Activated CD8-positive, alpha-beta T cell treated with anti-CD3 and anti-CD28 coated beads for 36 hours (primary cell): ENCODE measurements around the gene FBN3. TPM values are rescaled to one million over a fixed set of nuclear protein-coding genes. Genes with fewer than 3 reads are reported as not detected.

Experiments
- ATAC-seq: fragments of 200-7000 bp; cut with Tn5 transposase; one replicate; pipeline ENCODE4 v1.10.0; 2021; ENCODE audit warnings: mild to moderate bottlenecking, moderate library complexity
- CTCF ChIA-PET: fragments of 350-600 bp; sonication (Branson Sonifier 250); formaldehyde crosslinking; loops from one replicate; lab custom pipeline; 2021; ENCODE audit warnings: antibody characterized with exemption; lab: Charles Lee
- POLR2A ChIA-PET: fragments of 350-600 bp; sonication (Branson Sonifier 250); formaldehyde crosslinking; loops from one replicate; lab custom pipeline; 2021; ENCODE audit warnings: antibody characterized with exemption; lab: Charles Lee
- DNase-seq: peaks from one replicate; pipeline ENCODE4 v3.0.0-alpha.2; 2020
- H3K27ac Mint-ChIP-seq: one replicate; pipeline ENCODE4 v1.8.0; 2021; ENCODE audit warnings: mild to moderate bottlenecking, mixed read lengths
- H3K27me3 Mint-ChIP-seq: one replicate; pipeline ENCODE4 v1.8.0; 2021; ENCODE audit warnings: mixed read lengths
- H3K36me3 Mint-ChIP-seq: one replicate; pipeline ENCODE4 v1.8.0; 2021; ENCODE audit warnings: low read depth, mixed read lengths
- H3K4me1 Mint-ChIP-seq: one replicate; pipeline ENCODE4 v1.8.0; 2021; ENCODE audit warnings: low read depth, mixed read lengths
- H3K4me3 Mint-ChIP-seq: one replicate; pipeline ENCODE4 v1.8.0; 2021; ENCODE audit warnings: mild to moderate bottlenecking, moderate library complexity, mixed read lengths
- H3K9me3 Mint-ChIP-seq: one replicate; pipeline ENCODE4 v1.8.0; 2021; ENCODE audit warnings: mixed read lengths
- CTCF ChIP-seq: fragments of 200-600 bp; IDR thresholded peaks from one replicate; pipeline ENCODE4 v1.8.0; 2022; ENCODE audit warnings: antibody characterized with exemption, mild to moderate bottlenecking
- intact Hi-C: fragments of 100-400 bp; cut with micrococcal nuclease; formaldehyde crosslinking; loops from one replicate; pipeline ENCODE4 v1.10.0; 2022
- total RNA-seq, 2 experiments: library from RNA; stranded (reverse); gene quantifications; one replicate each; pipeline ENCODE4 v1.2.3, GENCODE V29; 2021

The FBN3 gene
- total RNA-seq, 2 experiments from 2014 or later: 0.02 TPM; not detected in 1

DNA sequence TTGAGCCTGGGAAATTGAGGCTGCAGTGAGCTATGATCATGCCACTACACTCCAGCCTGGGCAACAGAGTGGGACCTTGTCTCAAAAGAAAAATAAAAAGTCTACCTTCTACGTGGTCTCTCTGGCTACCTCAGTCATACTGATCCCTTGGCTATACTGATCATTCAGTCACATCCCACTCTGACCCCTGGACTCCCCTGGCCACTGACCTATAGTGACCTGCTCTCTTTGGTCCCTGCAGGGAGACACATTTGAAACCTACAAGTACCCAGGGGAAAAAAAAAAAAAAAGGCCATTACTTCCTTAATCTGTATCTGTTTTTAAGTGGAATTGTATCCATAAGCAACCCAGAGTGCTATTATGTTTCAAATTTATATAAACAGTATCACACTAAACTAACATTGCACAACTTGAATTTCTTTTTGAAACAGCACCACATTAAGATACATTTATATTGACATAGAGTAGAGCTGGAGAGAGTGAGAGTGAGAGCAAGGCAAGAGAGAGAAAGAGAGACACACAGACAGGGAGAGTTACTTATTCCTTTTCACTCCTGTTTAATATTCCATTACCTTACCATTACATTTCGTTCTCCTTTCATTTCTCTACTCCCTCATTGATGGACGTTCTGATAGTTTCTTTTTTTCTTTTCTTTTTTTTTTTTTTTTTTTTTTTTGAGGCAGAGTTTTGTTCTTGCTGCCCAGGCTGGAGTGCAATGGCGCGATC is 36.1 kb upstream of the FBN3 start:
- ChIA-PET CTCF (no interaction called here), POLR2A (no interaction called here)
- TF ChIP-seq CTCF: no peak
- no peak for DNase-seq
- intact Hi-C loops: no loop called here
- no peak for ATAC-seq
- H3K4me1 Mint-ChIP-seq: peaks cover 15% of the 10 kb centered on the region
- no peaks in the 10 kb centered on the region for H3K27me3 Mint-ChIP-seq
- no peaks in the 10 kb centered on the region for H3K36me3 Mint-ChIP-seq
- H3K4me3 Mint-ChIP-seq: no peak overlapping the region
- H3K9me3 Mint-ChIP-seq: no peaks in the 10 kb centered on the region
- H3K27ac Mint-ChIP-seq: no peak overlapping the region

GRCh38 chr19:8184274-8184673 is 34.9 kb upstream of the FBN3 start:
- no peaks in the 10 kb centered on the region for H3K9me3 Mint-ChIP-seq
- ATAC-seq: no peak
- ChIA-PET POLR2A (interaction anchor here (1.2 kb wide), 1 partner anchor 11 kb away, joined by 3 read pairs; no protein-coding TSS in a partner anchor), CTCF (interaction anchor here (0.7 kb wide), 1 partner anchor 11 kb away, joined by 3 read pairs; no protein-coding TSS in a partner anchor)
- TF ChIP-seq CTCF: no peak
- no peaks in the 10 kb centered on the region for H3K27me3 Mint-ChIP-seq
- H3K27ac Mint-ChIP-seq: no peak overlapping the region
- DNase-seq: no peak
- H3K4me3 Mint-ChIP-seq: no peak overlapping the region
- intact Hi-C loops: no loop called here
- H3K4me1 Mint-ChIP-seq: peaks cover 15% of the 10 kb centered on the region
- H3K36me3 Mint-ChIP-seq: no peaks in the 10 kb centered on the region

- Mint-ChIP-seq H3K9me3 (no peaks in the 10 kb centered on the region), H3K4me3 (no peak overlapping the region), H3K27ac (no peak overlapping the region), H3K36me3 (no peaks in the 10 kb centered on the region), H3K4me1 (peaks cover 7% of the 10 kb centered on the region), H3K27me3 (no peaks in the 10 kb centered on the region)
- CTCF ChIA-PET: no interaction called here
- intact Hi-C loops: no loop called here
- TF ChIP-seq CTCF: no peak
- no peak for ATAC-seq
- POLR2A ChIA-PET: interaction anchor here (0.6 kb wide), 1 partner anchor 125 kb away, joined by 3 read pairs; no protein-coding TSS in a partner anchor
- no peak for DNase-seq
Observed at GRCh38 chr19:8180018-8180417, 30.6 kb upstream of the FBN3 start.

GRCh38 chr19:8174706-8175105 is 25.3 kb upstream of the FBN3 start:
- ChIA-PET POLR2A (interaction anchor here (1.5 kb wide), 1 partner anchor 20 kb away, joined by 4 read pairs; no protein-coding TSS in a partner anchor), CTCF (interaction anchor here (1.1 kb wide), 1 partner anchor 32 kb away, joined by 3 read pairs; no protein-coding TSS in a partner anchor)
- no peak for TF ChIP-seq CTCF
- Mint-ChIP-seq H3K4me3 (no peak overlapping the region), H3K27ac (no peak overlapping the region), H3K9me3 (no peaks in the 10 kb centered on the region), H3K4me1 (no peaks in the 10 kb centered on the region), H3K36me3 (no peaks in the 10 kb centered on the region), H3K27me3 (no peaks in the 10 kb centered on the region)
- ATAC-seq (no peak), DNase-seq (no peak)
- intact Hi-C loops: no loop called here

- ChIA-PET CTCF (no interaction called here), POLR2A (no interaction called here)
- DNase-seq: no peak
- ATAC-seq: no peak
- intact Hi-C loops: no loop called here
- Mint-ChIP-seq H3K27me3 (no peaks in the 10 kb centered on the region), H3K36me3 (no peaks in the 10 kb centered on the region), H3K9me3 (no peaks in the 10 kb centered on the region), H3K4me1 (no peaks in the 10 kb centered on the region), H3K27ac (no peak overlapping the region), H3K4me3 (no peak overlapping the region)
- TF ChIP-seq CTCF: no peak
Observed at GRCh38 chr19:8168537-8168936, 19.1 kb upstream of the FBN3 start.
